HL-60 (cell line): ENCODE measurements around the gene VSIG1.

Source experiments
- GABPA ChIP-seq: IDR thresholded peaks from 2 replicates; pipeline ENCODE4 v1.6.1; 2012; ENCODE audit warnings: low read depth
- POLR2AphosphoS5 ChIP-seq: IDR thresholded peaks from 2 replicates; pipeline ENCODE4 v1.6.1; 2012; ENCODE audit warnings: low read depth
- REST ChIP-seq: IDR thresholded peaks from 2 replicates; pipeline ENCODE4 v1.6.1; 2012; ENCODE audit warnings: low read depth; ENCODE audit not compliant: insufficient replicate concordance
- TF ChIP-seq, protein P1 (sequence below): IDR thresholded peaks from one replicate; pipeline ENCODE4 v1.5.1; 2011; ENCODE audit warnings: low read length, control low read depth, inconsistent platforms; ENCODE audit not compliant: insufficient read depth

- TF ChIP-seq, protein P1, sequence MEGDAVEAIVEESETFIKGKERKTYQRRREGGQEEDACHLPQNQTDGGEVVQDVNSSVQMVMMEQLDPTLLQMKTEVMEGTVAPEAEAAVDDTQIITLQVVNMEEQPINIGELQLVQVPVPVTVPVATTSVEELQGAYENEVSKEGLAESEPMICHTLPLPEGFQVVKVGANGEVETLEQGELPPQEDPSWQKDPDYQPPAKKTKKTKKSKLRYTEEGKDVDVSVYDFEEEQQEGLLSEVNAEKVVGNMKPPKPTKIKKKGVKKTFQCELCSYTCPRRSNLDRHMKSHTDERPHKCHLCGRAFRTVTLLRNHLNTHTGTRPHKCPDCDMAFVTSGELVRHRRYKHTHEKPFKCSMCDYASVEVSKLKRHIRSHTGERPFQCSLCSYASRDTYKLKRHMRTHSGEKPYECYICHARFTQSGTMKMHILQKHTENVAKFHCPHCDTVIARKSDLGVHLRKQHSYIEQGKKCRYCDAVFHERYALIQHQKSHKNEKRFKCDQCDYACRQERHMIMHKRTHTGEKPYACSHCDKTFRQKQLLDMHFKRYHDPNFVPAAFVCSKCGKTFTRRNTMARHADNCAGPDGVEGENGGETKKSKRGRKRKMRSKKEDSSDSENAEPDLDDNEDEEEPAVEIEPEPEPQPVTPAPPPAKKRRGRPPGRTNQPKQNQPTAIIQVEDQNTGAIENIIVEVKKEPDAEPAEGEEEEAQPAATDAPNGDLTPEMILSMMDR = no peak
- TF ChIP-seq POLR2AphosphoS5 = no peak
- no peak for TF ChIP-seq REST
- no peak for TF ChIP-seq GABPA
These were observed 45.8 kb downstream of the VSIG1 start for GRCh38 chrX:108090491-108091263.
